Measurements from ENCODE around the gene BDKRB1.

BDKRB1 gene

GRCh38 chr14:96246539-96246847 is 9.5 kb upstream of the BDKRB1 start:
- Histone ChIP-seq H3K4me2 (ENCODE audit: insufficient read depth, low read length) (no peak overlapping the region), H3K27me3 (ENCODE audit: insufficient read depth, low read length, poor library complexity) (peaks cover 3% of the 10 kb centered on the region), H3K27ac (ENCODE audit: low read length) (no peak overlapping the region), H4K20me1 (ENCODE audit: insufficient read depth, low read length) (no peaks in the 10 kb centered on the region), H3K79me2 (ENCODE audit: insufficient read depth, low read length) (no peaks in the 10 kb centered on the region), H2AFZ (ENCODE audit: low read depth, low read length) (no peak overlapping the region), H3K4me1 (ENCODE audit: insufficient read depth, low read length) (no peaks in the 10 kb centered on the region), H3K36me3 (ENCODE audit: insufficient read depth, low read length) (no peaks in the 10 kb centered on the region), H3K9me3 (ENCODE audit: insufficient read depth, low read length, severe bottlenecking) (no peaks in the 10 kb centered on the region), H3K4me3 (ENCODE audit: low read depth in 1 of 2, low read length in 2 of 2) (no peak overlapping the region), H3K9ac (ENCODE audit: low read depth, low read length) (no peak overlapping the region)
- TF ChIP-seq, protein P1, sequence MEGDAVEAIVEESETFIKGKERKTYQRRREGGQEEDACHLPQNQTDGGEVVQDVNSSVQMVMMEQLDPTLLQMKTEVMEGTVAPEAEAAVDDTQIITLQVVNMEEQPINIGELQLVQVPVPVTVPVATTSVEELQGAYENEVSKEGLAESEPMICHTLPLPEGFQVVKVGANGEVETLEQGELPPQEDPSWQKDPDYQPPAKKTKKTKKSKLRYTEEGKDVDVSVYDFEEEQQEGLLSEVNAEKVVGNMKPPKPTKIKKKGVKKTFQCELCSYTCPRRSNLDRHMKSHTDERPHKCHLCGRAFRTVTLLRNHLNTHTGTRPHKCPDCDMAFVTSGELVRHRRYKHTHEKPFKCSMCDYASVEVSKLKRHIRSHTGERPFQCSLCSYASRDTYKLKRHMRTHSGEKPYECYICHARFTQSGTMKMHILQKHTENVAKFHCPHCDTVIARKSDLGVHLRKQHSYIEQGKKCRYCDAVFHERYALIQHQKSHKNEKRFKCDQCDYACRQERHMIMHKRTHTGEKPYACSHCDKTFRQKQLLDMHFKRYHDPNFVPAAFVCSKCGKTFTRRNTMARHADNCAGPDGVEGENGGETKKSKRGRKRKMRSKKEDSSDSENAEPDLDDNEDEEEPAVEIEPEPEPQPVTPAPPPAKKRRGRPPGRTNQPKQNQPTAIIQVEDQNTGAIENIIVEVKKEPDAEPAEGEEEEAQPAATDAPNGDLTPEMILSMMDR (IDR thresholded peaks at IDR 0.05; ENCODE audit: borderline replicate concordance, extremely low read depth, low read length, poor library complexity, severe bottlenecking) = no peak
- TF ChIP-seq EZH2 (IDR thresholded peaks at IDR 0.05; ENCODE audit: borderline replicate concordance, low read depth, low read length, severe bottlenecking) = no peak
- no peak for DNase-seq
- ATAC-seq (ENCODE audit: insufficient read depth, low read depth) = no peak

DNA sequence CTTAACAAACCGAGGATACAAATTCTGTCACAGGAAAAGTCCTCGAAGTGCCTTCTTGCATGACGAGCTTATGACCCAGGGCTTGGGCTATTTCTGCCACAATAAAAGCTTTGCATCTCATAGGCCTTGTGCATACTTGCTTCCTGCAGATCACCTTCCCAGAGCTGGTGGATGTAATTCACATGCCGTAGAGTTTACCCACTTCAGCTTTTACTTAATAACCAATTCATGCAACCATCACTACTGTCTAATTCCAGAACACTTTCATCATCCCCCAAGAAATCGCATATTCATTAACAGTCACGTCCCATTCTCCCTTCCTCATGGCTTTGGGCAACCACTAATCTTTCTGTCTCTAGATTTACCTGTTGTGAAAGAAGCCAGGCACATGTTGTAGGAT is 9.0 kb upstream of the BDKRB1 start:
- no peaks in the 10 kb centered on the region for H3K9me3 ChIP-seq (ENCODE audit: insufficient read depth, low read length, severe bottlenecking)

GRCh38 chr14:96249029-96249428 is 7.0 kb upstream of the BDKRB1 start:
- Histone ChIP-seq H3K4me1 (ENCODE audit: insufficient read depth, low read length) (no peaks in the 10 kb centered on the region), H3K4me3 (ENCODE audit: low read depth in 1 of 2, low read length in 2 of 2) (no peak overlapping the region), H3K9me3 (ENCODE audit: insufficient read depth, low read length, severe bottlenecking) (no peaks in the 10 kb centered on the region), H3K27me3 (ENCODE audit: insufficient read depth, low read length, poor library complexity) (peaks cover 3% of the 10 kb centered on the region), H3K4me2 (ENCODE audit: insufficient read depth, low read length) (no peak overlapping the region), H3K79me2 (ENCODE audit: insufficient read depth, low read length) (no peaks in the 10 kb centered on the region), H3K9ac (ENCODE audit: low read depth, low read length) (no peak overlapping the region), H4K20me1 (ENCODE audit: insufficient read depth, low read length) (no peaks in the 10 kb centered on the region), H2AFZ (ENCODE audit: low read depth, low read length) (no peak overlapping the region), H3K36me3 (ENCODE audit: insufficient read depth, low read length) (no peaks in the 10 kb centered on the region), H3K27ac (ENCODE audit: low read length) (no peak overlapping the region)
- TF ChIP-seq, protein P1 (IDR thresholded peaks at IDR 0.05; ENCODE audit: borderline replicate concordance, extremely low read depth, low read length, poor library complexity, severe bottlenecking) = no peak
- no peak for TF ChIP-seq EZH2 (IDR thresholded peaks at IDR 0.05; ENCODE audit: borderline replicate concordance, low read depth, low read length, severe bottlenecking)
- ATAC-seq (ENCODE audit: insufficient read depth, low read depth) (no peak), DNase-seq (no peak)

More for the DNA sequence above, 9.0 kb upstream of the BDKRB1 start:
- Histone ChIP-seq H3K36me3 (ENCODE audit: insufficient read depth, low read length) (no peaks in the 10 kb centered on the region), H2AFZ (ENCODE audit: low read depth, low read length) (no peak overlapping the region), H3K27me3 (ENCODE audit: insufficient read depth, low read length, poor library complexity) (peaks cover 3% of the 10 kb centered on the region), H3K79me2 (ENCODE audit: insufficient read depth, low read length) (no peaks in the 10 kb centered on the region), H4K20me1 (ENCODE audit: insufficient read depth, low read length) (no peaks in the 10 kb centered on the region), H3K4me2 (ENCODE audit: insufficient read depth, low read length) (no peak overlapping the region), H3K4me3 (ENCODE audit: low read depth in 1 of 2, low read length in 2 of 2) (no peak overlapping the region), H3K4me1 (ENCODE audit: insufficient read depth, low read length) (no peaks in the 10 kb centered on the region), H3K9ac (ENCODE audit: low read depth, low read length) (no peak overlapping the region), H3K27ac (ENCODE audit: low read length) (no peak overlapping the region)
- no peak for TF ChIP-seq EZH2 (IDR thresholded peaks at IDR 0.05; ENCODE audit: borderline replicate concordance, low read depth, low read length, severe bottlenecking)
- TF ChIP-seq, protein P1 (IDR thresholded peaks at IDR 0.05; ENCODE audit: borderline replicate concordance, extremely low read depth, low read length, poor library complexity, severe bottlenecking) = no peak
- DNase-seq = no peak
- no peak for ATAC-seq (ENCODE audit: insufficient read depth, low read depth)

GRCh38 chr14:96250485-96250884 is 5.5 kb upstream of the BDKRB1 start:
- no peak overlapping the region for H3K4me2 ChIP-seq (ENCODE audit: insufficient read depth, low read length)
- no peak for ATAC-seq (ENCODE audit: insufficient read depth, low read depth)
- no peak overlapping the region for H3K9ac ChIP-seq (ENCODE audit: low read depth, low read length)
- H3K4me1 ChIP-seq (ENCODE audit: insufficient read depth, low read length) = no peaks in the 10 kb centered on the region
- H3K27ac ChIP-seq (ENCODE audit: low read length) = no peak overlapping the region
- H3K79me2 ChIP-seq (ENCODE audit: insufficient read depth, low read length) = no peaks in the 10 kb centered on the region
- H4K20me1 ChIP-seq (ENCODE audit: insufficient read depth, low read length) = no peaks in the 10 kb centered on the region
- no peak for DNase-seq
- H3K36me3 ChIP-seq (ENCODE audit: insufficient read depth, low read length) = no peaks in the 10 kb centered on the region
- H3K4me3 ChIP-seq (ENCODE audit: low read depth in 1 of 2, low read length in 2 of 2) = no peak overlapping the region
- TF ChIP-seq EZH2 (IDR thresholded peaks at IDR 0.05; ENCODE audit: borderline replicate concordance, low read depth, low read length, severe bottlenecking) = no peak
- TF ChIP-seq, protein P1 (IDR thresholded peaks at IDR 0.05; ENCODE audit: borderline replicate concordance, extremely low read depth, low read length, poor library complexity, severe bottlenecking) = no peak
- no peaks in the 10 kb centered on the region for H3K9me3 ChIP-seq (ENCODE audit: insufficient read depth, low read length, severe bottlenecking)
- peaks cover 14% of the 10 kb centered on the region for H3K27me3 ChIP-seq (ENCODE audit: insufficient read depth, low read length, poor library complexity)
- H2AFZ ChIP-seq (ENCODE audit: low read depth, low read length) = no peak overlapping the region
